Thyroid gland (tissue), 4 donors: ENCODE data around the gene EDIL3.

Experiments used
- CTCF ChIP-seq, 6 experiments: fragments of 200-600 bp in 3 of 6; fragments of 450-650 bp in 3 of 6; sonication (generic) in 3 of 6; IDR thresholded peaks; one replicate each; pipeline ENCODE4 v1.5.1; 2016 to 2019; ENCODE audit warnings: antibody characterized with exemption in 6 of 6, mild to moderate bottlenecking in 2 of 6, inconsistent platforms in 1 of 6, moderate library complexity in 1 of 6
- POLR2A ChIP-seq, 2 donors: fragments of 450-650 bp; IDR thresholded peaks; one replicate each; pipeline ENCODE4 v1.6.1; 2017; ENCODE audit warnings: antibody characterized with exemption in 2 of 2, mild to moderate bottlenecking in 2 of 2, moderate library complexity in 1 of 2

GRCh38 chr5:83924171-83924570, 460.5 kb downstream of the EDIL3 start:
- TF ChIP-seq CTCF (IDR thresholded peaks at IDR 0.05) (no peak), POLR2A (IDR thresholded peaks at IDR 0.05) (no peak)
